GM13977 (cell line): ENCODE results near the gene KCNS1.
"Not testable (repeated sequence)": the region's sequence is repeated elsewhere in the genome, so short reads cannot be mapped to it uniquely, and the experiment has no call there.

Source experiments
- DNase-seq: peaks from one replicate; pipeline ENCODE4 v3.0.0; 2012; ENCODE audit warnings: low spot score
- CTCF ChIP-seq: IDR thresholded peaks from 2 replicates; pipeline ENCODE4 v1.5.1; 2012; ENCODE audit warnings: mild to moderate bottlenecking, control low read depth; ENCODE audit not compliant: insufficient read depth; ENCODE audit errors: extremely low read depth, missing control alignments
- in situ Hi-C: fragments of 300-500 bp; cut with MboI; formaldehyde crosslinking; loops from one replicate; pipeline ENCODE4 v1.12.0; 2022; ENCODE audit warnings: low sequenced_read_pairs, low pct_unique_long_range_greater_than_20kb, mixed read lengths, inconsistent platforms; ENCODE audit not compliant: unreplicated experiment

The KCNS1 gene, protein sequence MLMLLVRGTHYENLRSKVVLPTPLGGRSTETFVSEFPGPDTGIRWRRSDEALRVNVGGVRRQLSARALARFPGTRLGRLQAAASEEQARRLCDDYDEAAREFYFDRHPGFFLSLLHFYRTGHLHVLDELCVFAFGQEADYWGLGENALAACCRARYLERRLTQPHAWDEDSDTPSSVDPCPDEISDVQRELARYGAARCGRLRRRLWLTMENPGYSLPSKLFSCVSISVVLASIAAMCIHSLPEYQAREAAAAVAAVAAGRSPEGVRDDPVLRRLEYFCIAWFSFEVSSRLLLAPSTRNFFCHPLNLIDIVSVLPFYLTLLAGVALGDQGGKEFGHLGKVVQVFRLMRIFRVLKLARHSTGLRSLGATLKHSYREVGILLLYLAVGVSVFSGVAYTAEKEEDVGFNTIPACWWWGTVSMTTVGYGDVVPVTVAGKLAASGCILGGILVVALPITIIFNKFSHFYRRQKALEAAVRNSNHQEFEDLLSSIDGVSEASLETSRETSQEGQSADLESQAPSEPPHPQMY

DNA sequence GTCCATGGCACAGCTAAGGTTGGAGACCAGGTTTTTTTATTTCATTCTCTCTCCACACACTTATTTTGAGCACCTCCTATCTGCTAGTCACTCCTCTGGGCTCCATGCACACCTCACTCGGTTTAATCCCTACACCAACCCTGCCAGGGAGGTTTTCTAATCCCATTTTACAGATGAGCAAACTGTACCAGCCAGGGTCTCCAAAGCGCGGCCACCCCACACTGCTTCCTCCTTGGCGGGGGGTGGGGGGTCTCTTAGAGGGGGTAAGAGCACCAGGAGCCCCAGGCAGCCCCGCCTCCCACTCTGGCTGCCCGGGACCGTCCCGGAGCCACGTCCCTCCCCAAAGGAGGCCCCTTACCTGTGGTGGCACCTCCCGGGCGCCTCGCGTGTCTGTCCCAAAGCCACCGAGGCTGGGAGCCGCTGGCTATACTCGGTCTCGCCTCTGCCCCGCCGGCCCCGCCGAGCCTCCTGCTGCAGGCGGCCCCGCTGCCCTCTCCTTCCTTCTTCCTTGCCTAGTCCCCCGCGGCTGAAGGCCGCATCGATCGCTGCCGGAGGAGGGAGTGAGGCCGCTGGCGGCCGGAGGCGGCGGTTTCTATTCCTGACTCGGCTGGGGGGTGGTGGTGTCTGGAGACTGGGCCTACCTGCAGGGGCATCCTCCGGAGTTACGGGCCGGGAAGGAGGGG lies at the start of gene KCNS1:
TSS of gene KCNS1 (minus strand) at position 565 of the 683 bp plus-strand sequence. CDS start 1,891 bp downstream, outside the sequence.
- DNase-seq = peak; percentile 46
- in situ Hi-C loops = no loop called here
- no peak for TF ChIP-seq CTCF

GRCh38 chr20:45149062-45149461 lies 48.1 kb upstream of the KCNS1 start:
- in situ Hi-C loops = no loop called here
- no peak for DNase-seq
- no peak for TF ChIP-seq CTCF

GRCh38 chr20:45140836-45141235 lies 39.9 kb upstream of the KCNS1 start:
- TF ChIP-seq CTCF = no peak
- no peak for DNase-seq
- in situ Hi-C loops = no loop called here

DNA sequence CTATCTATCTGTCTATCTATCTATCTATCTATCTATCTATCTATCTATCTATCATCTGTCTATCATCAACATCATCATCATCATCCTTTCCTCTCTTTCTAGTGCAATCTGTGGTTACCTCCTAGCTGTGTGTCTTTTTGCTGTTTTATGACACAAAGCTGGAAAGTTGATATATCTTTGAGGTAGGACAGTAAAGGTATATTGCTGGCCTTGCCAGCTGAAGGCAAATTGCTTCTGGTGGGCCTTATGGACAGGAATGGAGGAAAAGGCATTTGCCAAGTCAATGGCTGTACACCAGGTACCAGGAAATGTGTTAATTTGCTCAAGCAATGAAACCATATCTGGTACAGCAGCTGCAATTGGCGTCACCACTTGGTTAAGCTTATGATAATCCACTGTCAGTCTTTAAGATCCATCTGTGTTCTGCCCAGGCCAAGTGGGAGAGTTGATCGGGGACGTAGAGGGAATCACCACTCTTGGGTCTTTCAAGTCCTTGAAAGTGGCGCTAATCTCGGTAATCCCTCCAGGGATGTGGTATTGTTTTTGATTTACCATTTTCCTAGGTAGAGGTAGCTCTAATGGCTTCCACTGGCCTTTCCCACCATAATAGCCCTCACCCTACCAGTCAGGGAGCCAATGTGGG lies 38.9 kb upstream of the KCNS1 start:
- in situ Hi-C loops, DNase-seq: not testable (repeated sequence)

DNA sequence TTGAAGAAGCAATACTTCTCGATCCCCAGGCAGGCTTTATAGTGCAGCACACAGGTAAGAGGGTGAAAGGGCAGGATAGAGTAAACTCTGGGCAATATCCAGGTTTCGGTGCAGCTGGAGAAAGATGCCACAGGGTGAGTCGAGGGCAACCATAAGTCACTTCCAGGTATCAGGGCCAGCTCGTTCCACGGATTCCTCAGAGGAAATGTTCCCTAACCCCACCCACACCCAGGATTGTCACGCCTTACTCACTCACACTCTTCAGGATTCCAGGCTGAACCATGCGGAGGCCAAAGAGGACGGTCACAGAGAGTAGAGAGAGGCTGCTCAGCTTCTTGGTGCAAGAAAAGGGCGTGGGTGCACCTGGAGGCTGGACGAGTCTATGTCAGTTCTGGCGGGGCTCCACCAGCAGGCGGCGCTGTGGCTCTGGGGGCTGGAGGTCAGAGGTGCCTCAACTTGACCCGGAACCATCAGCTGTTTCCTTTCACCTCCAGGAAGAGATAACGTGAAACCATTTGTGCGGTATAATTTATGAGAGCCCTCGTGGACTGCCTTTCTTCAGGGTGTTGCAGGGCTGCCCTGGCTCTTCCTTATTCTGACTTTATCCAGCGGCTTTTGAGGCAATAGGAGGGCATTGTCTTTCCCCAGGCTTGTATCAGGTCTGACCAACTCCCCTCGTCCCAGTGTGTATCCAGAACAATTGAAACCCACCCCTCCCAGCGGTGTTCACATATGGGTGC lies 37.8 kb upstream of the KCNS1 start:
- in situ Hi-C loops = no loop called here
- peak; percentile 83 for TF ChIP-seq CTCF
- DNase-seq = peak; percentile 41

- in situ Hi-C loops = no loop called here
Observed at GRCh38 chr20:45136911-45137310, 36.0 kb upstream of the KCNS1 start.

More at GRCh38 chr20:45136911-45137310, 36.0 kb upstream of the KCNS1 start:
- no peak for TF ChIP-seq CTCF
- DNase-seq = no peak
